ENCODE measurements around the gene MEX3D. TPM values are rescaled to one million over a fixed set of nuclear protein-coding genes. Genes with fewer than 3 reads are reported as not detected.

The MEX3D gene
- total and polyA plus RNA-seq, 2 experiments from 2014 or later = 12.4 to 94.9 TPM

DNA sequence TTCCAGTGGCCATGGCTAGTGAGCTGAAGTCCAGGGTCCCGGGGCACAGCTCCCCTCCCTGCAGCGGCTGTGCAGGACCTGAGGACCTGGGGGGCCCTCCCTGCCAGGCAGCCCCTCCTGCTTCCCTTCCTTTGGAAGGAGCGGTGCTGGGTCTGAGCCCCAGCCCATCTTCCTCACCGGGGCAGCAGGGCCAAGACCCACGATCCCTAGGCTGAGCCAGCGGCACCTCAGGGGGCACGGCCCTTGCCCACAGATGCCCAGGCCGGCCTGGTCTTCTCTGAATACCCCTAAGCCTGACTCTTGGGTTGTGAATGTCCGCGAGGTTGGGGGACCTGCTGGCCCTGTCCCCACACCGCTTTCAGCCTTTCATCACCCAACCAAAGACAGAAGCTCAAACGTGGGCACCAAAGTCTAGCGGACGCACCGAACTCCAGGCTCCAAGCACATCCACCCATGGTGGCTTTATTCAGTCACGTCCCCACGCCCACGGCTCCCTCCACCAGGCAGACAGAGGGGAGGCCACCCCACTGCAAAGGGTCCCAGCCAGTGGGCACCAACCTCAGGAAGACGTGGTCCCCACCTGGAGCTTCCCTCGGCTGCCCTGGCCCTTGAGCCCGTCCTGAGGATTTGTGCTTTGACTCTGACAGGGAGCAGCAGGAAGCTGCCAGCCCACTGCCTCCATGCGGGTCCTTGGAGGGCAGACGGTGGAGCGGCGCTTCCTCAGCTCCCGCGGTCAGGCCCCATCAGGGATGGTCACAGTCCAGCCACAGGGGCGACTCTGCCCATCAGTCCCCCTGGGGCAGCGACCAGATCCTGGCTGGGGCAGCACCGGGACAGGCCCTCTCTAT, 8.3 kb upstream of the MEX3D start:
- H2AFZ ChIP-seq = no peak overlapping the region
- H3K4me3 Mint-ChIP-seq = no peak overlapping the region
- DNase-seq (ENCODE audit: low spot score) (no peak), ATAC-seq (no peak)
- no peaks in the 10 kb centered on the region for H3K27me3 ChIP-seq (ENCODE audit: insufficient read depth)
- H3K4me3 ChIP-seq = no peak overlapping the region
- peaks cover 25% of the 10 kb centered on the region for H3K27me3 Mint-ChIP-seq (ENCODE audit: insufficient read depth, low read depth, poor library complexity)
- H3K4me2 ChIP-seq = no peak overlapping the region
- peaks cover 27% of the 10 kb centered on the region for H3K36me3 Mint-ChIP-seq (ENCODE audit: low read depth)
- H3F3A ChIP-seq (replicated peaks; ENCODE audit: low read depth) = no peaks in the 10 kb centered on the region
- no peaks in the 10 kb centered on the region for H3K79me2 ChIP-seq (replicated peaks; ENCODE audit: insufficient read depth)
- no peak overlapping the region for H3K27ac Mint-ChIP-seq
- no peaks in the 10 kb centered on the region for H3K9me3 Mint-ChIP-seq
- H3K36me3 ChIP-seq (ENCODE audit: insufficient read depth) = no peaks in the 10 kb centered on the region; the same call in 1 of the 2 replicates
- no peaks in the 10 kb centered on the region for H3K9me2 ChIP-seq (ENCODE audit: insufficient read depth)
- TF ChIP-seq NANOG (IDR thresholded peaks at IDR 0.05; ENCODE audit: borderline replicate concordance) = no peak
- TF ChIP-seq EZH2 (IDR thresholded peaks at IDR 0.05; ENCODE audit: low read depth, unreplicated experiment) = no peak
- H3K27ac ChIP-seq (ENCODE audit: low read depth) = no peak overlapping the region
- no peaks in the 10 kb centered on the region for H3K4me1 ChIP-seq (ENCODE audit: insufficient read depth)
- H4K20me1 ChIP-seq (replicated peaks; ENCODE audit: insufficient read depth) = peaks cover 9% of the 10 kb centered on the region
- no peaks in the 10 kb centered on the region for H3K4me1 Mint-ChIP-seq

GRCh38 chr19:1575323-1576241, 7.5 kb upstream of the MEX3D start:
- H3K27me3 Mint-ChIP-seq (ENCODE audit: insufficient read depth, low read depth, poor library complexity) = peaks cover 29% of the 10 kb centered on the region
- H3K4me3 Mint-ChIP-seq = no peak overlapping the region; the same call in 2 of the 3 replicates

DNA sequence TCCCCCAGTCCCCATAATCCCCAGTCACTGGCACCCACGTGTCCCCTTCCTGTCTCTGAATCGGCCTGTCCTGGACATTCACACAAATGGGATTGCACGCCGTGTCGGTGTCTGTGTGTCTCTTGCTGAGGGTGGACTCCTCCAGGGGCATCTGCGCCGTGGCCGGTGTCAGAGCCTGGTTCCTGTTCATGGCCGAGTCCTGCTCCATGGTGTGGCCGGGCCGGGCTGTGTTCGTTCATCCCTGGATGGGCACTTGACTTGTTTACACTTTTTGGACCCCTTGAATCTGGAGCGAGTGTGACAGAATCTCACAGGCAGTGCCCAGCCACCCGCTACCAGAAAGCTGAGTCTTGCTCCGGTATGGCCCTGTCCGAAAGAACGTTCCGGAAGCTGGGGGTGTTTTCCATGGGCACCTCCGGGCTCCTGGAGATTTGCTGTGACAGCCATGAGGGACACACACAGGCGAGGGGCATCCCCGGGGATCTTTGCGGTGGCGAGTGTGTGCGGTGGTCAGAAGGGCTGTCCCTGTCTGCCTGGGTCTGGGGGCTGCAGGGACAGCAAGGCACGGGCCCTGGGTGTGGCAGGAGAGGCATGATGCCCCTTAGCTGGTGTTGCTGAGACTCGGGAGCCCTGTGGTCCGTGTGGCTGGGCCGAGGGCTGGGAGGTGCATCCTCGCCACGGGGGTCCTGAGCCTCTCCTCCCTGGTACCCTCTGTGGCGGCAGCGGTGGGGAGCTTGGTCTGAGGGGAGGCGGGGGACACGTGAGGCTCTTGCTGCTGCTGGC, 6.4 kb upstream of the MEX3D start:
- DNase-seq (ENCODE audit: low spot score) = no peak
- Histone ChIP-seq H3F3A (replicated peaks; ENCODE audit: low read depth) (no peaks in the 10 kb centered on the region; the same call in 1 of the 2 replicates), H2AFZ (no peak overlapping the region), H3K36me3 (ENCODE audit: insufficient read depth) (no peaks in the 10 kb centered on the region; the same call in 1 of the 2 replicates), H3K4me3 (no peak overlapping the region), H4K20me1 (replicated peaks; ENCODE audit: insufficient read depth) (peaks cover under 1% of the 10 kb centered on the region; the same call in 1 of the 2 replicates), H3K79me2 (replicated peaks; ENCODE audit: insufficient read depth) (no peaks in the 10 kb centered on the region), H3K27ac (ENCODE audit: low read depth) (no peak overlapping the region), H3K4me2 (no peak overlapping the region), H3K27me3 (ENCODE audit: insufficient read depth) (peaks cover 14% of the 10 kb centered on the region), H3K4me1 (ENCODE audit: insufficient read depth) (no peaks in the 10 kb centered on the region), H3K9me2 (ENCODE audit: insufficient read depth) (no peaks in the 10 kb centered on the region)
- TF ChIP-seq, protein P1, sequence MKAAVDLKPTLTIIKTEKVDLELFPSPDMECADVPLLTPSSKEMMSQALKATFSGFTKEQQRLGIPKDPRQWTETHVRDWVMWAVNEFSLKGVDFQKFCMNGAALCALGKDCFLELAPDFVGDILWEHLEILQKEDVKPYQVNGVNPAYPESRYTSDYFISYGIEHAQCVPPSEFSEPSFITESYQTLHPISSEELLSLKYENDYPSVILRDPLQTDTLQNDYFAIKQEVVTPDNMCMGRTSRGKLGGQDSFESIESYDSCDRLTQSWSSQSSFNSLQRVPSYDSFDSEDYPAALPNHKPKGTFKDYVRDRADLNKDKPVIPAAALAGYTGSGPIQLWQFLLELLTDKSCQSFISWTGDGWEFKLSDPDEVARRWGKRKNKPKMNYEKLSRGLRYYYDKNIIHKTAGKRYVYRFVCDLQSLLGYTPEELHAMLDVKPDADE (IDR thresholded peaks at IDR 0.05) = no peak
- TF ChIP-seq EZH2phosphoT487 (IDR thresholded peaks at IDR 0.05; ENCODE audit: unreplicated experiment) (no peak), ZNF331 (CRISPR knock-in tag; IDR thresholded peaks at IDR 0.05; ENCODE audit: low read depth) (no peak), CTCF (conservative IDR thresholded peaks at IDR 0.05; ENCODE audit: low read depth in 2 of 2) (no peak)
- peaks cover 12% of the 10 kb centered on the region for H3K36me3 Mint-ChIP-seq (ENCODE audit: low read depth)
- H3K4me3 Mint-ChIP-seq = no peak overlapping the region
- H3K27me3 Mint-ChIP-seq (ENCODE audit: insufficient read depth, low read depth, poor library complexity) = peaks cover 39% of the 10 kb centered on the region
- no peak; the same call in 2 of the 3 replicates for ATAC-seq
- H3K4me1 Mint-ChIP-seq = peaks cover 6% of the 10 kb centered on the region; the same call in 2 of the 3 replicates
- no peak overlapping the region for H3K27ac Mint-ChIP-seq
- peaks cover 6% of the 10 kb centered on the region for H3K9me3 Mint-ChIP-seq

More at GRCh38 chr19:1575323-1576241, 7.5 kb upstream of the MEX3D start:
- H3K27me3 ChIP-seq (ENCODE audit: insufficient read depth) = peaks cover 3% of the 10 kb centered on the region; the same call in 1 of the 2 replicates
- Mint-ChIP-seq H3K4me1 (no peaks in the 10 kb centered on the region), H3K9me3 (no peaks in the 10 kb centered on the region), H3K36me3 (ENCODE audit: low read depth) (peaks cover 19% of the 10 kb centered on the region), H3K27ac (no peak overlapping the region)
- DNase-seq (ENCODE audit: low spot score) (no peak), ATAC-seq (peak; percentile 23)
- H2AFZ ChIP-seq = no peak overlapping the region
- no peaks in the 10 kb centered on the region for H3F3A ChIP-seq (replicated peaks; ENCODE audit: low read depth)
- peaks cover 9% of the 10 kb centered on the region for H4K20me1 ChIP-seq (replicated peaks; ENCODE audit: insufficient read depth)
- H3K4me2 ChIP-seq = no peak overlapping the region
- H3K27ac ChIP-seq (ENCODE audit: low read depth) = no peak overlapping the region
- H3K79me2 ChIP-seq (replicated peaks; ENCODE audit: insufficient read depth) = no peaks in the 10 kb centered on the region
- H3K9me2 ChIP-seq (ENCODE audit: insufficient read depth) = no peaks in the 10 kb centered on the region
- H3K4me3 ChIP-seq = no peak overlapping the region
- no peaks in the 10 kb centered on the region for H3K4me1 ChIP-seq (ENCODE audit: insufficient read depth)
- no peaks in the 10 kb centered on the region; the same call in 1 of the 2 replicates for H3K36me3 ChIP-seq (ENCODE audit: insufficient read depth)
- no peak for TF ChIP-seq CREB1 (CRISPR knock-in tag; IDR thresholded peaks at IDR 0.05; ENCODE audit: low read depth)
